ENCODE data around the gene MAP1LC3B2. TPM values are rescaled to one million over a fixed set of nuclear protein-coding genes. Genes with fewer than 3 reads are reported as not detected.

MAP1LC3B2 gene
- total RNA-seq, 1 donor from 2014 or later, result 0.82 TPM

GRCh38 chr12:116603546-116604177 lies 44.5 kb downstream of the MAP1LC3B2 start:
- peak overlapping the region; percentile 44 for H3K4me3 Mint-ChIP-seq
- no peaks in the 10 kb centered on the region for H3K9me3 Mint-ChIP-seq
- DNase-seq (ENCODE audit: low read depth, low spot score), result no peak
- TF ChIP-seq CTCF (conservative IDR thresholded peaks at IDR 0.05), result no peak
- no peaks in the 10 kb centered on the region for H3K27me3 Mint-ChIP-seq (ENCODE audit: low read depth)
- H3K4me1 Mint-ChIP-seq, result peaks cover 35% of the 10 kb centered on the region
- H3K36me3 Mint-ChIP-seq (ENCODE audit: low read depth), result no peaks in the 10 kb centered on the region
- no peak overlapping the region for H3K27ac Mint-ChIP-seq (ENCODE audit: unreplicated experiment)

GRCh38 chr12:116604178-116604895 lies 45.2 kb downstream of the MAP1LC3B2 start:
- DNase-seq (ENCODE audit: low read depth, low spot score), result no peak
- Mint-ChIP-seq H3K36me3 (ENCODE audit: low read depth) (no peaks in the 10 kb centered on the region), H3K27me3 (ENCODE audit: low read depth) (no peaks in the 10 kb centered on the region), H3K9me3 (no peaks in the 10 kb centered on the region), H3K27ac (ENCODE audit: unreplicated experiment) (no peak overlapping the region), H3K4me3 (no peak overlapping the region), H3K4me1 (peaks cover 28% of the 10 kb centered on the region)
- TF ChIP-seq CTCF (conservative IDR thresholded peaks at IDR 0.05), result no peak

GRCh38 chr12:116604951-116605641 lies 45.9 kb downstream of the MAP1LC3B2 start:
- no peak for DNase-seq (ENCODE audit: low read depth, low spot score)
- peaks cover 23% of the 10 kb centered on the region for H3K4me1 Mint-ChIP-seq
- H3K4me3 Mint-ChIP-seq, result no peak overlapping the region
- H3K9me3 Mint-ChIP-seq, result no peaks in the 10 kb centered on the region
- H3K27me3 Mint-ChIP-seq (ENCODE audit: low read depth), result no peaks in the 10 kb centered on the region
- H3K27ac Mint-ChIP-seq (ENCODE audit: unreplicated experiment), result no peak overlapping the region
- no peaks in the 10 kb centered on the region for H3K36me3 Mint-ChIP-seq (ENCODE audit: low read depth)
- TF ChIP-seq CTCF (conservative IDR thresholded peaks at IDR 0.05), result no peak

- H3K27me3 Mint-ChIP-seq (ENCODE audit: low read depth), result no peaks in the 10 kb centered on the region
- no peaks in the 10 kb centered on the region for H3K9me3 Mint-ChIP-seq
- peaks cover 23% of the 10 kb centered on the region for H3K4me1 Mint-ChIP-seq
- no peaks in the 10 kb centered on the region for H3K36me3 Mint-ChIP-seq (ENCODE audit: low read depth)
- no peak overlapping the region for H3K27ac Mint-ChIP-seq (ENCODE audit: unreplicated experiment)
- TF ChIP-seq CTCF (conservative IDR thresholded peaks at IDR 0.05), result no peak
- no peak for DNase-seq (ENCODE audit: low read depth, low spot score)
- no peak overlapping the region for H3K4me3 Mint-ChIP-seq
These were observed 47.2 kb downstream of the MAP1LC3B2 start for GRCh38 chr12:116606397-116606796.

- no peak for TF ChIP-seq CTCF (conservative IDR thresholded peaks at IDR 0.05)
These were observed 47.9 kb downstream of the MAP1LC3B2 start for GRCh38 chr12:116607039-116607438.

More at GRCh38 chr12:116607039-116607438, 47.9 kb downstream of the MAP1LC3B2 start:
- no peak for DNase-seq (ENCODE audit: low read depth, low spot score)
- Mint-ChIP-seq H3K9me3 (no peaks in the 10 kb centered on the region), H3K27me3 (ENCODE audit: low read depth) (no peaks in the 10 kb centered on the region), H3K36me3 (ENCODE audit: low read depth) (no peaks in the 10 kb centered on the region), H3K4me1 (peaks cover 23% of the 10 kb centered on the region), H3K4me3 (no peak overlapping the region), H3K27ac (ENCODE audit: unreplicated experiment) (no peak overlapping the region)

Measured in neural crest cell (in vitro differentiated cells).